Measurements from ENCODE around the gene IGFBPL1. TPM values are rescaled to one million over a fixed set of nuclear protein-coding genes. Genes with fewer than 3 reads are reported as not detected.

The IGFBPL1 gene
- total RNA-seq, 6 donors from 2014 or later: 0.66 to 2.6 (median 1.4) TPM; not detected in 3

DNA sequence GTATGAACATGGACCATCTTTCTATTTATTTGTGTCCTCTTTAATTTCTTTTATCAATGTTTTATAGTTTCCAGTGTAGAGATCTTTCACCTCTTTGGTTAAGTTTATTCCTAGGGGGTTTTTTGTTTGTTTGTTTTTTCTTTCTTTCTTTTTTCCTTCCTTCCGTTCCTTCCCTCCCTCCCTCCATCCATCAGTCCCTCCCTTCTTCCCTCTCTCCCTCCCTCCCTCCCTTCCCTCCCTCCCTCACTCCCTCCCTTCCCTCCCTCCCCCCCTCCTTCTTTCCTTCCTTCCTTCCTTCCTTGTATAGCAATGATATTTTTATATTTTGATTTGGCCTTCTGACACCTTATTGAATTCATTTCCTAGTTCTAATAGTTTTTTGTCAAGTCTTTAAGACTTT, 23.4 kb upstream of the IGFBPL1 start:
- WGBS, 2 donors: 50 to 63% methylated on average over 1 of the region's 1 CpG
- Histone ChIP-seq H3K27me3 (no peaks in the 10 kb centered on the region), H3K4me3 (no peak overlapping the region), H3K27ac (no peak overlapping the region), H3K4me1 (no peaks in the 10 kb centered on the region), H3K9me3 (peaks cover 0 to 3% (median 1%) of the 10 kb centered on the region in 4 donors), H3K36me3 (no peaks in the 10 kb centered on the region)
- DNase-seq: no peak
- TF ChIP-seq POLR2A (IDR thresholded peaks at IDR 0.05): no peak
- no peak for TF ChIP-seq POLR2AphosphoS5 (IDR thresholded peaks at IDR 0.05)
- no peak for TF ChIP-seq EP300 (IDR thresholded peaks at IDR 0.05)
- ATAC-seq (ENCODE audit: low FRiP score in 2 of 2): no peak

DNA sequence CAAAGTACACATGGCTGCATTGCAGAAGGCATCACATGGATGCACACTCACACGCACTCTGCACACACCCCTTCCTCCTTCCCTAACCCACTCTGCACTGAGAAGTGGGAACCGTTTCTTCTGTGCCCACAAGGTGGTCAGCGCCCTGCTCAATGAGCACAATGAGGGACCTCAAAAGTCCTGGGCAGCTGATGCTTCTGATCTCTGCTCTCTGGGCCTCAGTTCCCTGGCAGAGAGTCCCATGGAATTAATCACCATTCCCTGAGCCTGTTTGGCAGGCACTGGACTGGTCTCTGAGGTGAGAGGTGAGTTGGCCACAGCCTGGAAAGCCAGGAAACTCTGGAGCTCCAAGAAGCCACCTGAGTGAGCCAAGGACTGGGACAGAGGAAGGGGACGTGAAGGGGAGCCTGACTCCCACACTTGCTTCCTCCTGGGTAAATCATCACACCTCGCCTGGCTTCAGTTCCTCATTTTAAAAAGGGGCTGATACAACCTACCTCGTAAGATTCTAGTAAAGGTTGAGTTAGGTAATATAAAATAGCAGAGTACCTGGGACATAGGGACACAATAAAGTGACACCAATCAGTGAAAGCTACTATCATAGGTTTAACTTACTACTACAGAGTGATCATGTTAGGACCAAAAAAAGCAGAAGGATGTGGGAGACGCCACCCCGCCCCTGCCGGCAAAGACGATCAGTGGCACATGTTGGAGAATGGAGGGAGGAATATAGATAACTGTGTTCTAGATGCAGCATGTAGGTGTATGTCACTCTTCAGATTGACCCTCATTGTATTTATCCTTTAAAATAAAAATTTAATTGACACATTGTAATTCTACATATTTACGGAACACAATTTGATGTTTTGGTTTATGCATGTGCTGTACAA, 21.1 kb upstream of the IGFBPL1 start:
- H3K4me3 ChIP-seq: no peak overlapping the region
- no peaks in the 10 kb centered on the region for H3K36me3 ChIP-seq
- H3K27ac ChIP-seq: no peak overlapping the region
- ATAC-seq (ENCODE audit: low FRiP score in 2 of 2) (no peak), DNase-seq (no peak)
- no peaks in the 10 kb centered on the region for H3K4me1 ChIP-seq
- 58 to 60% methylated on average over 11 of the region's 11 CpGs for WGBS, 2 donors
- no peaks in the 10 kb centered on the region for H3K27me3 ChIP-seq
- TF ChIP-seq POLR2A (IDR thresholded peaks at IDR 0.05) (no peak), POLR2AphosphoS5 (IDR thresholded peaks at IDR 0.05) (no peak), EP300 (IDR thresholded peaks at IDR 0.05) (no peak)
- TF ChIP-seq, protein P1, sequence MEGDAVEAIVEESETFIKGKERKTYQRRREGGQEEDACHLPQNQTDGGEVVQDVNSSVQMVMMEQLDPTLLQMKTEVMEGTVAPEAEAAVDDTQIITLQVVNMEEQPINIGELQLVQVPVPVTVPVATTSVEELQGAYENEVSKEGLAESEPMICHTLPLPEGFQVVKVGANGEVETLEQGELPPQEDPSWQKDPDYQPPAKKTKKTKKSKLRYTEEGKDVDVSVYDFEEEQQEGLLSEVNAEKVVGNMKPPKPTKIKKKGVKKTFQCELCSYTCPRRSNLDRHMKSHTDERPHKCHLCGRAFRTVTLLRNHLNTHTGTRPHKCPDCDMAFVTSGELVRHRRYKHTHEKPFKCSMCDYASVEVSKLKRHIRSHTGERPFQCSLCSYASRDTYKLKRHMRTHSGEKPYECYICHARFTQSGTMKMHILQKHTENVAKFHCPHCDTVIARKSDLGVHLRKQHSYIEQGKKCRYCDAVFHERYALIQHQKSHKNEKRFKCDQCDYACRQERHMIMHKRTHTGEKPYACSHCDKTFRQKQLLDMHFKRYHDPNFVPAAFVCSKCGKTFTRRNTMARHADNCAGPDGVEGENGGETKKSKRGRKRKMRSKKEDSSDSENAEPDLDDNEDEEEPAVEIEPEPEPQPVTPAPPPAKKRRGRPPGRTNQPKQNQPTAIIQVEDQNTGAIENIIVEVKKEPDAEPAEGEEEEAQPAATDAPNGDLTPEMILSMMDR (IDR thresholded peaks at IDR 0.05): no peak
- H3K9me3 ChIP-seq: no peaks in the 10 kb centered on the region

DNA sequence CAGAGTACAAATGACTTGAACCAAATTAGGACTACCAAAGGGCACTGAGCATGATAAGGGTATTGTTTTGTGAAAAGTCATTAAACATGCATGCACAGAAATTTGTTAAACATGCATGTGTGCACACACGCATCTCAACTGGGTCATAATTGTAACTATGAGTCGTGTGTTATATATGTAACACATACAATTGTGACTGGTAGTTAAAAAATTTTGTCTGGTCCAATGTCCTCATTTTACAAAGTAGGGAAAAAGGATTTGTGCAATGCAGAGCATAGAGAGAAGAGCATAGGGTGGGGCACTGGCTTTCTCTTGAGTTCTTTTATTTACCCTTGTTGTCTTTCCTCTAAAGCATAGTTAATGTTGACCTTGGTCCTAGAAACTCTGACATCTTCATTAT, 19.3 kb upstream of the IGFBPL1 start:
- DNase-seq: no peak
- TF ChIP-seq POLR2A (IDR thresholded peaks at IDR 0.05) (no peak), POLR2AphosphoS5 (IDR thresholded peaks at IDR 0.05) (no peak), EP300 (IDR thresholded peaks at IDR 0.05) (no peak)
- TF ChIP-seq, protein P1 (IDR thresholded peaks at IDR 0.05): no peak
- H3K4me1 ChIP-seq: no peaks in the 10 kb centered on the region
- WGBS, 2 donors: 59 to 70% methylated on average over 2 of the region's 2 CpGs
- H3K27ac ChIP-seq: no peak overlapping the region
- no peak for ATAC-seq (ENCODE audit: low FRiP score in 2 of 2)
- no peaks in the 10 kb centered on the region for H3K27me3 ChIP-seq
- H3K9me3 ChIP-seq: no peaks in the 10 kb centered on the region
- no peak overlapping the region for H3K4me3 ChIP-seq
- H3K36me3 ChIP-seq: no peaks in the 10 kb centered on the region

DNA sequence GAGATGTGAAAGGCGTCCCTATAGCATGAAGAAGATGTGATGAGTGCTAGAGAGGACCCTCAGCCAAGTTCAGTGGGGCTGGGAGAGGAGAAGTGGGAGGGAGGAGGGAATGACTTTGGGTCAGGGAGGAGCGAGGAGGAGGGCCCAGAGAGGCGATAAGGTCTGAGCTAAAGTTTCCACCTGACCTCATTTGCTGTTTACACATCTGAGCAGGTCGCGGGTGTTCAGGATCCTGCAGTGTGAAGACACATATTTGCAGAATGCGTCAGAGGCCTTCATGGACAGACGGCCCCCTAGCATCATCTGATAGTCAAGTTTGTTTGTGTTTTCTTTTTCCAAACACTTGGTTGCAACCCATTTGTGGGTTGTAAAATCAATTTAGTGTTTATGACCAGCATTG, 18.9 kb upstream of the IGFBPL1 start:
- no peaks in the 10 kb centered on the region for H3K9me3 ChIP-seq
- ATAC-seq (ENCODE audit: low FRiP score in 2 of 2) (peak in 1 of 2 donors; percentile 66), DNase-seq (no peak)
- no peaks in the 10 kb centered on the region for H3K27me3 ChIP-seq
- no peak overlapping the region for H3K4me3 ChIP-seq
- H3K27ac ChIP-seq: no peak overlapping the region
- H3K4me1 ChIP-seq: no peaks in the 10 kb centered on the region
- TF ChIP-seq POLR2A (IDR thresholded peaks at IDR 0.05) (no peak), EP300 (IDR thresholded peaks at IDR 0.05) (no peak), POLR2AphosphoS5 (IDR thresholded peaks at IDR 0.05) (no peak)
- TF ChIP-seq, protein P1 (IDR thresholded peaks at IDR 0.05): no peak
- 39 to 60% methylated on average over 7 of the region's 7 CpGs for WGBS, 2 donors
- H3K36me3 ChIP-seq: no peaks in the 10 kb centered on the region

DNA sequence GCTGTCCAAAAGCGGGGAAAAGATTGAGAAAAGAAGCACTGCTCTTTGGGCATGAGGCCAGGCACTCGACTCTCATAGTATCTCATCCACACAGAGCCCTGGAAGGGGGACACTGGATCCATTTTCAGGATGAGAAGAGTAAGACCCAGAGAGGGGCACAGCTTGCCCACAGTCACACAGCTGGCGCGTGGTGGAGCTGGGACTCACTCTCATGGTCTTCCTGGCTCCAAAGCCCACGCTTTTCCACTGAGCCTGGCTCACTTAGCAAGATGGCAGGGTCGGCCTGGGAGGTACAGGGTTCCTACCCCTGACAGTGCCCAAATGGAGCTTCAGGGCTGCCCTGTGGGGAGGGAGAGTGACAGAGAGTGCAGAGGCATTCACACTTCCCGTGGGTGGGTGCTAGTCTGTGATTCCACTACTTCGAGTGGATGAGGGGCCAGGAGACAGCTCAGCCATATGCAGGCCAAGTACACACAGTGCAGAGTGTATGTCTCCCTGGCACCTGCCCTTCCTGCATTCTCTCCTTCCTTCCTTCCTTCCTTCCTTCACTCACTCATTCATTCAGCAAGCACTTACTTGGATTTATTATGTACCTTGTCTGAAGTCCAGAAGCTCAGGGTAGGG, 18.3 kb upstream of the IGFBPL1 start:
- H3K4me1 ChIP-seq: peaks cover 0 to 4% (median 2%) of the 10 kb centered on the region in 4 donors
- no peak for TF ChIP-seq POLR2AphosphoS5 (IDR thresholded peaks at IDR 0.05)
- no peak for TF ChIP-seq EP300 (IDR thresholded peaks at IDR 0.05)
- no peak for TF ChIP-seq POLR2A (IDR thresholded peaks at IDR 0.05)
- TF ChIP-seq, protein P1 (IDR thresholded peaks at IDR 0.05): no peak
- H3K27ac ChIP-seq: no peak overlapping the region
- 71 to 72% methylated on average over 6 to 8 of the region's 8 CpGs for WGBS, 2 donors
- H3K9me3 ChIP-seq: no peaks in the 10 kb centered on the region
- no peaks in the 10 kb centered on the region for H3K36me3 ChIP-seq
- H3K27me3 ChIP-seq: no peaks in the 10 kb centered on the region
- H3K4me3 ChIP-seq: no peak overlapping the region
- ATAC-seq (ENCODE audit: low FRiP score in 2 of 2) (peak in 1 of 2 donors; percentile 38), DNase-seq (no peak)
